Neural progenitor cell (in vitro differentiated cells): ENCODE measurements around the gene SEMA3G. TPM values are rescaled to one million over a fixed set of nuclear protein-coding genes. Genes with fewer than 3 reads are reported as not detected.

Experiments
- DNase-seq: peaks from one replicate; pipeline ENCODE4 v3.0.0-alpha.2; 2016; ENCODE audit warnings: low spot score
- H2AFZ ChIP-seq: fragments of 200-600 bp; sonication (generic); replicated peaks from 2 replicates; pipeline ENCODE4 v1.6.1; 2016; ENCODE audit warnings: antibody characterized with exemption
- H3F3A ChIP-seq: fragments of 200-600 bp; sonication (generic); 2 replicates; pipeline ENCODE4 v1.6.1; 2016; ENCODE audit warnings: antibody characterized with exemption, low read depth
- H3K27ac ChIP-seq: fragments of 200-600 bp; sonication (generic); 2 replicates; pipeline ENCODE4 v1.5.1; 2016; ENCODE audit warnings: mild to moderate bottlenecking
- H3K27me3 ChIP-seq: fragments of 200-600 bp; sonication (generic); 2 replicates; pipeline ENCODE4 v1.6.1; 2016; ENCODE audit warnings: mild to moderate bottlenecking, moderate library complexity
- H3K36me3 ChIP-seq: fragments of 200-600 bp; sonication (generic); 2 replicates; pipeline ENCODE4 v1.5.1; 2016
- H3K4me1 ChIP-seq: fragments of 200-600 bp; sonication (generic); 2 replicates; pipeline ENCODE4 v1.6.1; 2016; ENCODE audit warnings: mixed run types
- H3K4me2 ChIP-seq: fragments of 200-600 bp; sonication (generic); 2 replicates; pipeline ENCODE4 v1.6.1; 2016
- H3K4me3 ChIP-seq: fragments of 200-600 bp; sonication (generic); 2 replicates; pipeline ENCODE4 v1.5.1; 2016
- H3K79me2 ChIP-seq: fragments of 200-600 bp; sonication (generic); 2 replicates; pipeline ENCODE4 v1.6.1; 2016; ENCODE audit warnings: low read depth
- H3K9ac ChIP-seq: fragments of 200-600 bp; sonication (generic); 2 replicates; pipeline ENCODE4 v1.6.1; 2016
- H3K9me3 ChIP-seq: fragments of 200-600 bp; sonication (generic); 2 replicates; pipeline ENCODE4 v1.5.1; 2016; ENCODE audit warnings: low read depth
- H4K20me1 ChIP-seq: fragments of 200-600 bp; sonication (generic); 2 replicates; pipeline ENCODE4 v1.6.1; 2016; ENCODE audit warnings: low read depth
- H3K27ac Mint-ChIP-seq: 3 replicates; pipeline ENCODE4 v1.8.0; 2021; ENCODE audit warnings: mixed read lengths
- H3K27me3 Mint-ChIP-seq: 2 replicates; pipeline ENCODE4 v1.8.0; 2022; ENCODE audit warnings: low read depth, mild to moderate bottlenecking, inconsistent platforms, moderate library complexity, mixed read lengths; ENCODE audit not compliant: insufficient read depth
- H3K36me3 Mint-ChIP-seq: 3 replicates; pipeline ENCODE4 v1.8.0; 2021; ENCODE audit warnings: mixed read lengths
- H3K4me1 Mint-ChIP-seq: 3 replicates; pipeline ENCODE4 v1.8.0; 2021; ENCODE audit warnings: mixed read lengths
- H3K4me3 Mint-ChIP-seq: 3 replicates; pipeline ENCODE4 v1.8.0; 2021; ENCODE audit warnings: mild to moderate bottlenecking, moderate library complexity, mixed read lengths
- H3K9me3 Mint-ChIP-seq: 3 replicates; pipeline ENCODE4 v1.8.0; 2020; ENCODE audit warnings: mixed read lengths
- CTCF ChIP-seq: fragments of 200-600 bp; sonication (generic); IDR thresholded peaks from 2 replicates; pipeline ENCODE4 v1.5.1; 2017; ENCODE audit warnings: antibody characterized with exemption, mild to moderate bottlenecking
- EZH2 ChIP-seq: fragments of 200-600 bp; sonication (generic); IDR thresholded peaks from 2 replicates; pipeline ENCODE4 v1.6.1; 2017; ENCODE audit warnings: antibody characterized with exemption, mild to moderate bottlenecking, moderate library complexity
- EZH2phosphoT487 ChIP-seq: fragments of 200-600 bp; sonication (generic); IDR thresholded peaks from 2 replicates; pipeline ENCODE4 v1.6.1; 2017; ENCODE audit warnings: antibody characterized with exemption
- total RNA-seq: library from RNA; depleted of rRNA; stranded (reverse); fragments of >200 nt; gene quantifications from 2 replicates; pipeline ENCODE4 v1.2.3, GENCODE V29; 2015; ENCODE audit warnings: low replicate concordance

The SEMA3G gene
- total RNA-seq, 1 donor from 2014 or later = 0.79 TPM

GRCh38 chr3:52400275-52400793 is 44.6 kb downstream of the SEMA3G start:
- H3K4me1 ChIP-seq = no peaks in the 10 kb centered on the region
- H3F3A ChIP-seq = no peaks in the 10 kb centered on the region
- H3K79me2 ChIP-seq = no peaks in the 10 kb centered on the region
- Mint-ChIP-seq H3K27ac (no peak overlapping the region), H3K4me3 (no peak overlapping the region), H3K36me3 (peaks cover 14% of the 10 kb centered on the region), H3K9me3 (no peaks in the 10 kb centered on the region), H3K27me3 (peaks cover 14% of the 10 kb centered on the region), H3K4me1 (no peaks in the 10 kb centered on the region)
- H3K9ac ChIP-seq = no peak overlapping the region
- H2AFZ ChIP-seq = no peak overlapping the region
- H3K27ac ChIP-seq = no peak overlapping the region
- no peaks in the 10 kb centered on the region for H3K36me3 ChIP-seq
- no peaks in the 10 kb centered on the region for H3K27me3 ChIP-seq
- no peak for TF ChIP-seq EZH2
- no peak for TF ChIP-seq CTCF
- no peaks in the 10 kb centered on the region for H3K9me3 ChIP-seq
- DNase-seq = no peak
- no peak overlapping the region for H3K4me3 ChIP-seq
- no peaks in the 10 kb centered on the region for H4K20me1 ChIP-seq
- H3K4me2 ChIP-seq = no peak overlapping the region

- no peak overlapping the region for H3K4me2 ChIP-seq
- Mint-ChIP-seq H3K4me3 (no peak overlapping the region), H3K27me3 (peaks cover 16% of the 10 kb centered on the region), H3K4me1 (no peaks in the 10 kb centered on the region), H3K27ac (no peak overlapping the region), H3K36me3 (peaks cover 14% of the 10 kb centered on the region), H3K9me3 (no peaks in the 10 kb centered on the region)
- no peak overlapping the region for H2AFZ ChIP-seq
- TF ChIP-seq EZH2phosphoT487 = no peak
- no peak for TF ChIP-seq EZH2
- TF ChIP-seq CTCF = no peak
- no peaks in the 10 kb centered on the region for H3K9me3 ChIP-seq
- no peaks in the 10 kb centered on the region for H3K36me3 ChIP-seq
- no peaks in the 10 kb centered on the region for H3K27me3 ChIP-seq
- H3K79me2 ChIP-seq = no peaks in the 10 kb centered on the region
- no peak for DNase-seq
- H4K20me1 ChIP-seq = no peaks in the 10 kb centered on the region
- H3K27ac ChIP-seq = no peak overlapping the region
- H3F3A ChIP-seq = no peaks in the 10 kb centered on the region
- no peaks in the 10 kb centered on the region for H3K4me1 ChIP-seq
- H3K9ac ChIP-seq = no peak overlapping the region
- H3K4me3 ChIP-seq = no peak overlapping the region
These were observed 45.3 kb downstream of the SEMA3G start for GRCh38 chr3:52399593-52399992.

- TF ChIP-seq CTCF (no peak), EZH2 (no peak), EZH2phosphoT487 (no peak)
These were observed 45.8 kb downstream of the SEMA3G start for GRCh38 chr3:52399131-52399530.

More at GRCh38 chr3:52399131-52399530, 45.8 kb downstream of the SEMA3G start:
- H3K36me3 ChIP-seq = no peaks in the 10 kb centered on the region
- Mint-ChIP-seq H3K27ac (no peak overlapping the region), H3K9me3 (no peaks in the 10 kb centered on the region), H3K4me3 (no peak overlapping the region), H3K4me1 (no peaks in the 10 kb centered on the region), H3K27me3 (peaks cover 16% of the 10 kb centered on the region), H3K36me3 (peaks cover 13% of the 10 kb centered on the region)
- no peak overlapping the region for H3K27ac ChIP-seq
- no peaks in the 10 kb centered on the region for H3K9me3 ChIP-seq
- no peaks in the 10 kb centered on the region for H3F3A ChIP-seq
- no peak overlapping the region for H3K4me3 ChIP-seq
- no peak overlapping the region for H3K4me2 ChIP-seq
- H3K9ac ChIP-seq = no peak overlapping the region
- H3K79me2 ChIP-seq = no peaks in the 10 kb centered on the region
- H4K20me1 ChIP-seq = no peaks in the 10 kb centered on the region
- H3K27me3 ChIP-seq = no peaks in the 10 kb centered on the region
- no peak for DNase-seq
- H3K4me1 ChIP-seq = no peaks in the 10 kb centered on the region
- no peak overlapping the region for H2AFZ ChIP-seq
